Panc1 (cell line): Measurements from ENCODE around the gene PEX5L.

Experiments used
- POLR2AphosphoS5 ChIP-seq: IDR thresholded peaks from 2 replicates; pipeline ENCODE4 v1.6.1; 2012; ENCODE audit warnings: mild to moderate bottlenecking, low read depth, low read length, moderate library complexity
- REST ChIP-seq, 2 experiments: IDR thresholded peaks; 2 replicates each; pipeline ENCODE4 v1.6.1; 2011 to 2012; ENCODE audit warnings: low read depth in 2 of 2, control low read depth in 1 of 2, low read length in 1 of 2, mild to moderate bottlenecking in 1 of 2, moderate library complexity in 1 of 2; ENCODE audit not compliant: insufficient read depth in 1 of 2
- TF ChIP-seq, protein P1 (sequence below): fragments of 450-650 bp; IDR thresholded peaks from 2 replicates; pipeline ENCODE4 v1.5.1; 2017; ENCODE audit warnings: mild to moderate bottlenecking

DNA sequence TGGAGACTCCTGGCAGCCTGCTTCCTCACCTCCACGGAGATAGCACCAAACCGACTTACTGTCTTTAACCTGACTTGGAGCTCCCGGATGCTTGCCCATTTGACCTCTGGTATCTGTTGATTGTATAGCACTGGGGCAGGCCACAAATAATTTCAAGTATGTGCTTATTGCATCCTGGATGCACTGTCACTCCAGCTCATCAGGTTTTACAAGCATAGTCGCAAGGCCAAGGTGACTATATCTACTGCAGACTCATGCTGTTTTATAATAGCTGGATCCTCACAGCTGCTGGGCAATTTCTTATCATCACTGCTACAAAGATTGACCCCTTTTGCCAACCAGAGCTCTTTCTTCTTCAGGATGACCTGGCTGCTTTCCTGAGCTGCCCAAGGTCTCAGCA is 45.6 kb downstream of the PEX5L start:
- TF ChIP-seq, protein P1, sequence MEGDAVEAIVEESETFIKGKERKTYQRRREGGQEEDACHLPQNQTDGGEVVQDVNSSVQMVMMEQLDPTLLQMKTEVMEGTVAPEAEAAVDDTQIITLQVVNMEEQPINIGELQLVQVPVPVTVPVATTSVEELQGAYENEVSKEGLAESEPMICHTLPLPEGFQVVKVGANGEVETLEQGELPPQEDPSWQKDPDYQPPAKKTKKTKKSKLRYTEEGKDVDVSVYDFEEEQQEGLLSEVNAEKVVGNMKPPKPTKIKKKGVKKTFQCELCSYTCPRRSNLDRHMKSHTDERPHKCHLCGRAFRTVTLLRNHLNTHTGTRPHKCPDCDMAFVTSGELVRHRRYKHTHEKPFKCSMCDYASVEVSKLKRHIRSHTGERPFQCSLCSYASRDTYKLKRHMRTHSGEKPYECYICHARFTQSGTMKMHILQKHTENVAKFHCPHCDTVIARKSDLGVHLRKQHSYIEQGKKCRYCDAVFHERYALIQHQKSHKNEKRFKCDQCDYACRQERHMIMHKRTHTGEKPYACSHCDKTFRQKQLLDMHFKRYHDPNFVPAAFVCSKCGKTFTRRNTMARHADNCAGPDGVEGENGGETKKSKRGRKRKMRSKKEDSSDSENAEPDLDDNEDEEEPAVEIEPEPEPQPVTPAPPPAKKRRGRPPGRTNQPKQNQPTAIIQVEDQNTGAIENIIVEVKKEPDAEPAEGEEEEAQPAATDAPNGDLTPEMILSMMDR: no peak
- TF ChIP-seq POLR2AphosphoS5 (no peak), REST (IDR thresholded peaks at IDR 0.05; ENCODE audit: insufficient read depth in 1 of 2, low read depth in 2 of 2, low read length in 1 of 2) (no peak)
